UCSD-AML1 (cell line): ENCODE results near the gene ELP1.
"Not testable (repeated sequence)": the region's sequence is repeated elsewhere in the genome, so short reads cannot be mapped to it uniquely, and the experiment has no call there.

Experiments used
- DNase-seq: peaks from one replicate; lab custom pipeline; 2025; ENCODE audit not compliant: unreplicated experiment; lab: John Stamatoyannopoulos, UW

ELP1 gene

GRCh38 chr9:108933718-108934322 is at the start of gene ELP1:
ELP1 (minus strand) TSS chr9:108934124; CDS start chr9:108931146, 2,978 bp downstream.
- DNase-seq, result peak; percentile 94

GRCh38 chr9:108980893-108981292 is 47.0 kb upstream of the ELP1 start:
- no peak for DNase-seq

GRCh38 chr9:108978205-108978604 is 44.3 kb upstream of the ELP1 start:
- no peak for DNase-seq

- no peak for DNase-seq
Measured at GRCh38 chr9:108973895-108974294, 40.0 kb upstream of the ELP1 start.

- DNase-seq, result no peak
Measured at GRCh38 chr9:108972626-108973209, 38.8 kb upstream of the ELP1 start.

GRCh38 chr9:108972186-108972585 is 38.3 kb upstream of the ELP1 start:
- no peak for DNase-seq

- not testable (repeated sequence) for DNase-seq
Measured at GRCh38 chr9:108971392-108971791, 37.5 kb upstream of the ELP1 start.

- no peak for DNase-seq
Measured at GRCh38 chr9:108967916-108968315, 34.0 kb upstream of the ELP1 start.

GRCh38 chr9:108963459-108964143 is 29.7 kb upstream of the ELP1 start:
- no peak for DNase-seq

- no peak for DNase-seq
Measured at GRCh38 chr9:108961151-108961550, 27.2 kb upstream of the ELP1 start.

- DNase-seq, result no peak
Measured at GRCh38 chr9:108960331-108960730, 26.4 kb upstream of the ELP1 start.

- DNase-seq, result no peak
Measured at GRCh38 chr9:108956631-108957026, 22.7 kb upstream of the ELP1 start.

- DNase-seq, result no peak
Measured at GRCh38 chr9:108956022-108956630, 22.2 kb upstream of the ELP1 start.

- no peak for DNase-seq
Measured at GRCh38 chr9:108953983-108954574, 20.2 kb upstream of the ELP1 start.

GRCh38 chr9:108951578-108951977 is 17.7 kb upstream of the ELP1 start:
- no peak for DNase-seq

- DNase-seq, result no peak
Measured at GRCh38 chr9:108950168-108950567, 16.2 kb upstream of the ELP1 start.

- no peak for DNase-seq
Measured at GRCh38 chr9:108939975-108940374, 6.1 kb upstream of the ELP1 start.

GRCh38 chr9:108937561-108938305 is 3.8 kb upstream of the ELP1 start:
- no peak for DNase-seq

GRCh38 chr9:108934323-108934893 is 484 bp upstream of the ELP1 start, which contains the start of gene ABITRAM:
ABITRAM (plus strand) TSS chr9:108934400; CDS start chr9:108934487, 87 bp downstream.
- DNase-seq, result peak; percentile 94

GRCh38 chr9:108933231-108933717 is 650 bp downstream of the ELP1 start:
- no peak for DNase-seq
